HepG2 (cell line): ENCODE data around the gene COQ7. TPM values are rescaled to one million over a fixed set of nuclear protein-coding genes. Genes with fewer than 3 reads are reported as not detected.

Source experiments
- FOXP4 ChIP-seq: sonication (generic); formaldehyde crosslinking; IDR thresholded peaks from 2 replicates; pipeline ENCODE4 v1.4.0; 2020; ENCODE audit warnings: missing genetic modification reagents
- GABPB1 ChIP-seq: IDR thresholded peaks from 2 replicates; pipeline ENCODE4 v1.6.1; 2016; ENCODE audit warnings: mild to moderate bottlenecking, missing genetic modification reagents, moderate library complexity, missing compliant biosample characterization
- GFI1 ChIP-seq: sonication (generic); formaldehyde crosslinking; IDR thresholded peaks from 2 replicates; pipeline ENCODE4 v1.5.0; 2020; ENCODE audit warnings: missing genetic modification reagents, mild to moderate bottlenecking, borderline replicate concordance
- NR2F6 ChIP-seq, 2 experiments: IDR thresholded peaks; 2 replicates each; pipeline ENCODE4 v1.6.1; 2016; ENCODE audit warnings: antibody characterized with exemption in 1 of 2, mild to moderate bottlenecking in 1 of 2
- SALL1 ChIP-seq: sonication (generic); formaldehyde crosslinking; IDR thresholded peaks from 2 replicates; pipeline ENCODE4 v1.8.0; 2022; ENCODE audit warnings: mild to moderate bottlenecking, missing genetic modification reagents
- ZFX ChIP-seq: sonication (generic); formaldehyde crosslinking; IDR thresholded peaks from 2 replicates; pipeline ENCODE4 v1.4.0; 2020; ENCODE audit warnings: mild to moderate bottlenecking, low read depth, missing genetic modification reagents, moderate library complexity
- ZNF274 ChIP-seq: sonication (generic); formaldehyde crosslinking; IDR thresholded peaks from 2 replicates; pipeline ENCODE4 v1.5.1; 2020; ENCODE audit warnings: mild to moderate bottlenecking, missing genetic modification reagents
- ZNF609 ChIP-seq: sonication (generic); formaldehyde crosslinking; IDR thresholded peaks from 2 replicates; pipeline ENCODE4 v1.4.0; 2020; ENCODE audit warnings: mild to moderate bottlenecking, missing genetic modification reagents, borderline replicate concordance
- ZNF629 ChIP-seq: sonication (generic); formaldehyde crosslinking; conservative IDR thresholded peaks from 2 replicates; pipeline ENCODE4 v1.5.0; 2020; ENCODE audit warnings: missing genetic modification reagents
- ZNF687 ChIP-seq: sonication (generic); formaldehyde crosslinking; IDR thresholded peaks from 2 replicates; pipeline ENCODE4 v1.5.1; 2020; ENCODE audit warnings: mild to moderate bottlenecking, missing genetic modification reagents, moderate library complexity
- polyA plus RNA-seq, 8 experiments: library from polyadenylated mRNA; depleted of rRNA in 3 of 8; stranded (reverse) in 7 of 8; unstranded in 1 of 8; fragments of >200 nt; fragmentation: Illumina TruSeq in 4 of 8; extraction: Trizol in 4 of 8; gene quantifications; 2 replicates each; pipeline versions ENCODE4 v1.2.1 to v1.2.3, GENCODE V29; 2011 to 2016; ENCODE audit warnings: low read depth in 4 of 8, missing spikeins in 1 of 8, mixed read lengths in 1 of 8; ENCODE audit not compliant: insufficient read depth in 1 of 8
- total RNA-seq, 5 experiments: library from RNA; depleted of rRNA; stranded (reverse); fragments of >200 nt; fragmentation: Illumina TruSeq; extraction: Trizol; gene quantifications; 2 replicates each; pipeline ENCODE4 v1.2.3, GENCODE V29; 2016; ENCODE audit warnings: low read depth in 1 of 5
- TF ChIP-seq, protein P1 (sequence below): sonication (generic); formaldehyde crosslinking; IDR thresholded peaks from 2 replicates; pipeline ENCODE4 v1.5.1; 2020; ENCODE audit warnings: missing genetic modification reagents, mild to moderate bottlenecking, borderline replicate concordance
- TF ChIP-seq, protein P2 (sequence below), 2 experiments: sonication (generic) in 1 of 2; formaldehyde crosslinking in 1 of 2; IDR thresholded peaks; 2 replicates each; pipeline versions ENCODE4 v1.4.0 to v1.6.1; 2018 to 2020; ENCODE audit warnings: missing genetic modification reagents in 2 of 2, borderline replicate concordance in 1 of 2, low read depth in 1 of 2, mild to moderate bottlenecking in 1 of 2, missing biosample characterization in 1 of 2

The COQ7 gene
- total and polyA plus RNA-seq, 2 of the 13 experiments (the other 11 are each of a cell fraction or from before 2014, with no cell fraction given), result 20.1 to 45.7 TPM

DNA sequence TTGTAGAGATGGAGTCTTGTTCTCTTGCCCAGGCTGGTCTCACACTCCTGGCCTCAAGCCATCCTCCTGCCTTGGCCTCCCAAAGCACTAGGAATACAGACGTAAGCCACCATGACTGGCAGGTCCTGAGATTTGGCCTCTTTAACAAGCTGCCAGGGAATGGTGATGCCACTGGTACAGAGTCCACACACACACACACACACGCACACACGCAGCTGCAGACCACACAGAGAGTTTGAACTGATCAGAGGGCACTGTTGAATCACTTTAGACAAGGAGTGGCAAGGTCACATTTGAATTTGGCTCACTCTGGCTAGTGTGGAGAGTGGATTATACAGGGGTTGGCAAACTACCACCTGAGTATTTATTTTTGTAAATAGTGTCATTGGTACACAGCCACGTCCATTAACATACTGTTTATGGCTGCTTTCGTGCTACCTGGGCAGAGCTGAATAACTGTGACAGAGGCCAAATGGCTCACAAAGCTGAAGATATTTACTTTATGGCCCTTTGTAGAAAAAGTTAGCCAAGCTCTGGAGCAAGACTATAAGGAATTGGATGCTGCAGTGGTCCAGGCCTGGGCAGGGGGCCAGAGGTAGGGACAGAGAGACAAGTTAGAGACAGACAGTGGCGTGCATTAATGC is 56.2 kb downstream of the COQ7 start (continued):
- TF ChIP-seq ZNF609 (CRISPR knock-in tag) (peak; percentile 64; the same call in 1 of the 2 replicates), GFI1 (CRISPR knock-in tag) (peak; percentile 73; the same call in 1 of the 2 replicates), FOXP4 (peak; percentile 40; the same call in 1 of the 2 replicates), ZFX (CRISPR knock-in tag) (peak; percentile 50), ZNF629 (CRISPR knock-in tag) (no peak), ZNF274 (no peak), SALL1 (CRISPR knock-in tag) (peak; percentile 84), ZNF687 (peak; percentile 39; the same call in 1 of the 2 replicates), NR2F6 (IDR thresholded peaks at IDR 0.05) (peak; percentile 60; the same call in 1 of the 2 replicates), NR2F6 (CRISPR knock-in tag; IDR thresholded peaks at IDR 0.05) (peak; percentile 68; the same call in 1 of the 2 replicates), GABPB1 (CRISPR knock-in tag) (no peak)
- TF ChIP-seq, protein P1, sequence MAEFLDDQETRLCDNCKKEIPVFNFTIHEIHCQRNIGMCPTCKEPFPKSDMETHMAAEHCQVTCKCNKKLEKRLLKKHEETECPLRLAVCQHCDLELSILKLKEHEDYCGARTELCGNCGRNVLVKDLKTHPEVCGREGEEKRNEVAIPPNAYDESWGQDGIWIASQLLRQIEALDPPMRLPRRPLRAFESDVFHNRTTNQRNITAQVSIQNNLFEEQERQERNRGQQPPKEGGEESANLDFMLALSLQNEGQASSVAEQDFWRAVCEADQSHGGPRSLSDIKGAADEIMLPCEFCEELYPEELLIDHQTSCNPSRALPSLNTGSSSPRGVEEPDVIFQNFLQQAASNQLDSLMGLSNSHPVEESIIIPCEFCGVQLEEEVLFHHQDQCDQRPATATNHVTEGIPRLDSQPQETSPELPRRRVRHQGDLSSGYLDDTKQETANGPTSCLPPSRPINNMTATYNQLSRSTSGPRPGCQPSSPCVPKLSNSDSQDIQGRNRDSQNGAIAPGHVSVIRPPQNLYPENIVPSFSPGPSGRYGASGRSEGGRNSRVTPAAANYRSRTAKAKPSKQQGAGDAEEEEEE (CRISPR knock-in tag), result peak; percentile 74; the same call in 1 of the 2 replicates
- TF ChIP-seq, protein P2, sequence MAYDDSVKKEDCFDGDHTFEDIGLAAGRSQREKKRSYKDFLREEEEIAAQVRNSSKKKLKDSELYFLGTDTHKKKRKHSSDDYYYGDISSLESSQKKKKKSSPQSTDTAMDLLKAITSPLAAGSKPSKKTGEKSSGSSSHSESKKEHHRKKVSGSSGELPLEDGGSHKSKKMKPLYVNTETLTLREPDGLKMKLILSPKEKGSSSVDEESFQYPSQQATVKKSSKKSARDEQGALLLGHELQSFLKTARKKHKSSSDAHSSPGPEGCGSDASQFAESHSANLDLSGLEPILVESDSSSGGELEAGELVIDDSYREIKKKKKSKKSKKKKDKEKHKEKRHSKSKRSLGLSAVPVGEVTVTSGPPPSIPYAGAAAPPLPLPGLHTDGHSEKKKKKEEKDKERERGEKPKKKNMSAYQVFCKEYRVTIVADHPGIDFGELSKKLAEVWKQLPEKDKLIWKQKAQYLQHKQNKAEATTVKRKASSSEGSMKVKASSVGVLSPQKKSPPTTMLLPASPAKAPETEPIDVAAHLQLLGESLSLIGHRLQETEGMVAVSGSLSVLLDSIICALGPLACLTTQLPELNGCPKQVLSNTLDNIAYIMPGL (CRISPR knock-in tag; IDR thresholded peaks at IDR 0.05; ENCODE audit: borderline replicate concordance in 1 of 2, low read depth in 1 of 2), result peak; percentile 32 to 49; a peak in 1 of 4 replicates
